ENCODE results near the gene DIP2A.

The DIP2A gene

GRCh38 chr21:46581780-46582307 lies 123.2 kb downstream of the DIP2A start:
- no peak for DNase-seq (ENCODE audit: low read depth in 2 of 2, low spot score in 1 of 2)

GRCh38 chr21:46585191-46585953 lies 126.7 kb downstream of the DIP2A start:
- DNase-seq (ENCODE audit: low read depth in 2 of 2, low spot score in 1 of 2): no peak

GRCh38 chr21:46594276-46594675 lies 135.6 kb downstream of the DIP2A start:
- no peak for DNase-seq (ENCODE audit: low read depth in 2 of 2, low spot score in 1 of 2)

- no peak for DNase-seq (ENCODE audit: low read depth in 2 of 2, low spot score in 1 of 2)
Measured at GRCh38 chr21:46596201-46596600, 137.5 kb downstream of the DIP2A start.

GRCh38 chr21:46597031-46597430 lies 138.3 kb downstream of the DIP2A start:
- no peak for DNase-seq (ENCODE audit: low read depth in 2 of 2, low spot score in 1 of 2)

GRCh38 chr21:46597896-46598343 lies 139.2 kb downstream of the DIP2A start:
- no peak for DNase-seq (ENCODE audit: low read depth in 2 of 2, low spot score in 1 of 2)

GRCh38 chr21:46598581-46599572 lies 140.2 kb downstream of the DIP2A start:
- DNase-seq (ENCODE audit: low read depth in 2 of 2, low spot score in 1 of 2): no peak

- DNase-seq (ENCODE audit: low read depth in 2 of 2, low spot score in 1 of 2): no peak
Measured at GRCh38 chr21:46600305-46600704, 141.6 kb downstream of the DIP2A start.

GRCh38 chr21:46600978-46601377 lies 142.3 kb downstream of the DIP2A start:
- DNase-seq (ENCODE audit: low read depth in 2 of 2, low spot score in 1 of 2): no peak

GRCh38 chr21:46603228-46603627 lies 144.5 kb downstream of the DIP2A start:
- DNase-seq (ENCODE audit: low read depth in 2 of 2, low spot score in 1 of 2): no peak

- no peak for DNase-seq (ENCODE audit: low read depth in 2 of 2, low spot score in 1 of 2)
Measured at GRCh38 chr21:46604329-46604974, 145.8 kb downstream of the DIP2A start.

- no peak for DNase-seq (ENCODE audit: low read depth in 2 of 2, low spot score in 1 of 2)
Measured at GRCh38 chr21:46604975-46605766, 146.5 kb downstream of the DIP2A start, which contains the start of gene S100B. Gene S100B, minus strand, starts transcription at chr21:46605082. Its CDS starts 2,667 bp downstream, at chr21:46602415.

- DNase-seq (ENCODE audit: low read depth in 2 of 2, low spot score in 1 of 2): peak; percentile 19 to 29
Measured at GRCh38 chr21:46605767-46606426, 147.2 kb downstream of the DIP2A start.

- DNase-seq (ENCODE audit: low read depth in 2 of 2, low spot score in 1 of 2): no peak
Measured at GRCh38 chr21:46606427-46606813, 147.7 kb downstream of the DIP2A start.

- DNase-seq (ENCODE audit: low read depth in 2 of 2, low spot score in 1 of 2): no peak
Measured at GRCh38 chr21:46607636-46608035, 148.9 kb downstream of the DIP2A start.

GRCh38 chr21:46608672-46609111 lies 150.0 kb downstream of the DIP2A start:
- no peak for DNase-seq (ENCODE audit: low read depth in 2 of 2, low spot score in 1 of 2)

GRCh38 chr21:46610018-46610701 lies 151.5 kb downstream of the DIP2A start:
- no peak for DNase-seq (ENCODE audit: low read depth in 2 of 2, low spot score in 1 of 2)

GRCh38 chr21:46613391-46613790 lies 154.7 kb downstream of the DIP2A start:
- DNase-seq (ENCODE audit: low read depth in 2 of 2, low spot score in 1 of 2): no peak

- DNase-seq (ENCODE audit: low read depth in 2 of 2, low spot score in 1 of 2): no peak
Measured at GRCh38 chr21:46616050-46616449, 157.4 kb downstream of the DIP2A start.

Measured in stimulated activated CD8-positive, alpha-beta memory T cell treated with anti-CD3 and anti-CD28 coated beads, Interleukin-4, amount 100 ng/mL, for 4 hours (primary cell).